Stimulated activated naive CD8-positive, alpha-beta T cell treated with anti-CD3 and anti-CD28 coated beads, Interleukin-15, Interleukin-2, amounts not matched to agents 100 ng/mL and 50 ng/mL, for 24 hours (primary cell): ENCODE data around the gene GIMD1.
"Not testable (repeated sequence)": the region's sequence is repeated elsewhere in the genome, so short reads cannot be mapped to it uniquely, and the experiment has no call there.

Source experiments
- H3K27ac Mint-ChIP-seq: one replicate; pipeline ENCODE4 v1.8.0; 2021; ENCODE audit warnings: mild to moderate bottlenecking, mixed read lengths
- H3K27me3 Mint-ChIP-seq: one replicate; pipeline ENCODE4 v1.8.0; 2021; ENCODE audit warnings: mixed read lengths
- H3K36me3 Mint-ChIP-seq: one replicate; pipeline ENCODE4 v1.8.0; 2021; ENCODE audit warnings: low read depth, mixed read lengths
- H3K4me1 Mint-ChIP-seq: one replicate; pipeline ENCODE4 v1.8.0; 2021; ENCODE audit warnings: low read depth, mixed read lengths
- H3K4me3 Mint-ChIP-seq: one replicate; pipeline ENCODE4 v1.8.0; 2021; ENCODE audit warnings: mild to moderate bottlenecking, mixed read lengths
- H3K9me3 Mint-ChIP-seq: one replicate; pipeline ENCODE4 v1.8.0; 2021; ENCODE audit warnings: mixed read lengths

The GIMD1 gene

DNA sequence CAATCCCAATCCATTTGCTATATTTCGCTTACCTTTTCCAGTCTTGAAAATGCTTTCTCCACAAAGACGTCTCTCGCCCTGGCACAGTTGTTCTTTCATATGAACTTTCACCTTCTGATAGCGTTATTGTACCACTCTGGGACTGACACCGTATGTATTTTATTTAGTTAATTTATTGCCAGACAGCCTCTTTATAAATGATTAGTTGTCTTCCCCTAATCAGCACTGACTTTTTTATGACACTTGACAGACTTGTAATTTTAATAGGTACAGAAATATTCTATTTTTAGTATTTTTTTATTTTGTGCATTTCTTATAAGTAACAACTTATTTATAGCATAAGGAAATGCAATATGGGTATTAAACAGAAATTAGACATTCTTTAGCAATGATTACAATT is at the start of gene GIMD1:
Gene GIMD1, minus strand, starts transcription at position 101 of the 400 bp plus-strand sequence. CDS start 1,343 bp downstream, outside the sequence.
- H3K9me3 Mint-ChIP-seq: no peaks in the 10 kb centered on the region
- no peaks in the 10 kb centered on the region for H3K36me3 Mint-ChIP-seq
- H3K27ac Mint-ChIP-seq: no peak within 1 kb of the TSS
- peaks cover 18% of the 10 kb centered on the region for H3K27me3 Mint-ChIP-seq
- H3K4me3 Mint-ChIP-seq: no peak within 1 kb of the TSS
- no peaks in the 10 kb centered on the region for H3K4me1 Mint-ChIP-seq

DNA sequence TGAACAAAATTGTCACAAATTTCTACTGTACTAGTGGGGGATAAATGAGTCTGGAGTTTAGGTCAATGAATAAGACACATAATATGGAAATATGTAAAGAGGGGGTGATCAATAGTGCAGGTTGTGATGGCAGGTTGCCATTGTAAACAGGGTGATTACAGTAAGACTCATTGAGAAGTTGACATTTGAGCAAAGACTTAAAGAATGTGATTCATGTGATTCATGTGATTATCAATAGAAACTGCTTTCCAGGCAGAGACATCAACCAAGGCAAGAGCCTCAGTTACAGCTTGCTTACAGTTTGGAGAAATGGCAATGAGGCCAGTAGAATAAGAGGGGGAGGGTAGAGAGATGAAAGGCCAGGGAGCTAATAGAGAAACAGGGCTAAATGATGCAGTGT is 45.8 kb upstream of the GIMD1 start:
- Mint-ChIP-seq H3K27ac (no peak overlapping the region), H3K9me3 (no peaks in the 10 kb centered on the region), H3K4me1 (no peaks in the 10 kb centered on the region), H3K36me3 (no peaks in the 10 kb centered on the region), H3K4me3 (no peak overlapping the region), H3K27me3 (no peaks in the 10 kb centered on the region)

GRCh38 chr4:106409901-106410889 is 41.6 kb upstream of the GIMD1 start:
- Mint-ChIP-seq H3K4me1 (no peaks in the 10 kb centered on the region), H3K27me3 (no peaks in the 10 kb centered on the region), H3K27ac (no peak overlapping the region), H3K36me3 (no peaks in the 10 kb centered on the region), H3K4me3 (no peak overlapping the region), H3K9me3 (no peaks in the 10 kb centered on the region)

- H3K36me3 Mint-ChIP-seq, H3K4me3 Mint-ChIP-seq, H3K27me3 Mint-ChIP-seq, H3K9me3 Mint-ChIP-seq, H3K27ac Mint-ChIP-seq, H3K4me1 Mint-ChIP-seq: not testable (repeated sequence)
Observed at GRCh38 chr4:106408004-106408403, 39.4 kb upstream of the GIMD1 start.

DNA sequence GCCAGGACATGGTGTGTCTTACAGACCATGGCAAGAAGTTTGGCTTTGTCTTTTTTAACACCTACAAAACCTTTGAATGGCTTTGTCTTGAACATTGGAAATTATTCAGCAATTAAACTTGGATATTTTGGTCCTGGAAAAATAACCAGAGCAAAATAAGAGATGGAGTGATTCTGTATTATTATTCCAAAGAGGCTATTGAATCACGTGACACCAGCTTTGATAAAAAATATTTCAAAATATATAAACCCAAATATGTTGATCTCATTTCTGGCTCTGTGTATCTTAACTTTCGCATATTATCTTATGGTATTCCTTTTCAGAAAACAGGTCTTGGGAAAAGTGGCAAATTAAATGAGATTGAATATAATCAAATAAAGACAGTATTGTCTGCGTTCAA is 32.6 kb upstream of the GIMD1 start:
- peaks cover 24% of the 10 kb centered on the region for H3K9me3 Mint-ChIP-seq
- no peaks in the 10 kb centered on the region for H3K4me1 Mint-ChIP-seq
- no peaks in the 10 kb centered on the region for H3K36me3 Mint-ChIP-seq
- H3K27me3 Mint-ChIP-seq: no peaks in the 10 kb centered on the region
- H3K4me3 Mint-ChIP-seq: no peak overlapping the region
- H3K27ac Mint-ChIP-seq: no peak overlapping the region

DNA sequence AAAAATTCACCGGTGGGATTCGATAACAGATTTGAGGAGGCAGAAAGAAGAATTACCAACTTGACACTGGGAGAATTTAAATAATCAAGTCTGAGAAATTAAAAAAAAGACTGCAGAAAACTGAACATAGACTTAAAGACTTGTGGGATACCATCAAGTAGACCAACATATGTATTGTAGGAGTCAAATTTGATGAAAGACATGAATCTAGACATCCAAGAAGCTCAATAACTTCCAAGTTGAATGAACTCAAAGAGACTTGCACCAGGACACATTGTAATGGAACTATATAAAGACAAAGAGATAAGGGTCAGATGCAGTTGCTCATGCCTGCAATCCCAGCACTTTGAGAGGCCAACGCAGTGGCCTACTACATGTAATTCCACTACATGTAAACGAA is 30.3 kb upstream of the GIMD1 start:
- H3K4me1 Mint-ChIP-seq, H3K4me3 Mint-ChIP-seq, H3K27me3 Mint-ChIP-seq, H3K27ac Mint-ChIP-seq, H3K36me3 Mint-ChIP-seq: not testable (repeated sequence)
- H3K9me3 Mint-ChIP-seq: peaks cover 32% of the 10 kb centered on the region

GRCh38 chr4:106395582-106395981 is 27.0 kb upstream of the GIMD1 start:
- Mint-ChIP-seq H3K4me1 (no peaks in the 10 kb centered on the region), H3K27ac (no peak overlapping the region)

DNA sequence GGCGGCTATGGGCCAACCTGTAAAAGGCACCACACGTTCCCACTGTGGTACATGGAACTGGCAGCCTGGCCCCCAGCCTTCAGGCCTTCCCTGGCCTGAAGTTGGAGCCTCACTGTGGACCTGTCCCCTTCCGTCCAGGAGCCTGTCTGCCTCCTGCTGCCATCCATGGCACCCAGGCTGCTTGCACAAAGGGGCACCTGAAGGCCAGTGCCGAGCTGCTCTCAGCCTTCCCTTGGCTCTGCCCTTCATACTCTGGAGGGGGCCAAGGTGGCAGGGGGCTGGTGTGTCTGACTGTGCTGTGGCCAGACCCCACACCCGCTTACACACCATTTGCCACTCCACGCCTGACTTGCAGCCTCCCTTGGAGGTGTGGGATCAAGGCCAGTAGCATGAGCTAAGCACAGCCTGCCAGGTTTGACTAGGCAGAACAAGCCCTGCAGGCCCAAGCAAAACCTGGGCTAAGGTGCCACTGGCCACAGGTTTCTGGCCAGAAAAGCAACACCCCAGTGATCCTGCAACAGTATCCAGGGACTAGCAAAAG is 17.3 kb upstream of the GIMD1 start:
- Mint-ChIP-seq H3K27ac (no peak overlapping the region), H3K9me3 (no peaks in the 10 kb centered on the region), H3K36me3 (no peaks in the 10 kb centered on the region), H3K27me3 (peaks cover 5% of the 10 kb centered on the region), H3K4me1 (no peaks in the 10 kb centered on the region), H3K4me3 (no peak overlapping the region)

More at GRCh38 chr4:106395582-106395981, 27.0 kb upstream of the GIMD1 start:
- Mint-ChIP-seq H3K4me3 (no peak overlapping the region), H3K27me3 (peaks cover 11% of the 10 kb centered on the region), H3K36me3 (no peaks in the 10 kb centered on the region), H3K9me3 (peaks cover 42% of the 10 kb centered on the region)

DNA sequence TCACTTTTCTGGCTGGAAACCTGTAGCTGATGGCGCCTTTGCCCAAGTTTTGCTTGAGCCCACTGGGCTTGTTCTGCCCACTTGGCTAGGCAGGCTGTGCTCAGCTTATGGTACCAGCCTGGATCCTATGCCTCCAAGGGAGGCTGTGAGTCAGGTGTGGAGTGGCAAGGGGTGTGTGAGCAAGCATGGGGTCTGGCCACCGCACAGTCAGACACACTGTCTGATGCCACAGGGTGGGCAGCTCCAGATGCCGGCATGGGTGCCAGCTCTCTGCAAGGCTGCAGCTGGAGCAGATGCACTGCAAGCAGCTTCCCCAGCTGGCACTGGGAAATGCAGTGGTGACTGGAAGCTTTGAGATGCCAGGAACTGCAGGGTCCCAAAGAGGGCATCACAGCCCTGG is 16.3 kb upstream of the GIMD1 start:
- Mint-ChIP-seq H3K36me3 (no peaks in the 10 kb centered on the region), H3K4me1 (no peaks in the 10 kb centered on the region), H3K4me3 (no peak overlapping the region), H3K27me3 (peaks cover 9% of the 10 kb centered on the region), H3K27ac (no peak overlapping the region), H3K9me3 (no peaks in the 10 kb centered on the region)

DNA sequence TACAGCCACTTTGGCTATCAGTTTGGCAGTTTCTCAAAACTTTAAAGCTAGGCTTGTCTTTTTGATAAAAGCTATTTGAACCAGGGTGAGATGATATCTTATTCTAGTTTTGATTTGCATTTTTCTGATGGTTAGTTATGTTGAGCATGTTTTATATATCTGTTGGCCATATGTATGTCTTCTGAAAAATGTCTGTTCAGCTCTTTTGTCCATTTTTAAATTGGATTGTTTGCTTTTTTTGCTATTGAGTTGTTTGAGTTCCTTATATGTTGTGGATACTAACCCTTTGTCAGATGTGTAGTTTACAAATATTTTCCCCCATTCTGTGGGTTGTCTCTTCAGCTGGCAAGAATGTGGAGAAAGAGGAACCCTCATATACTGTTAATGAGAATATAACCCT is 11.6 kb upstream of the GIMD1 start:
- Mint-ChIP-seq H3K4me1 (no peaks in the 10 kb centered on the region), H3K27ac (no peak overlapping the region), H3K9me3 (no peaks in the 10 kb centered on the region), H3K27me3 (peaks cover 10% of the 10 kb centered on the region), H3K4me3 (no peak overlapping the region), H3K36me3 (no peaks in the 10 kb centered on the region)

- peaks cover 23% of the 10 kb centered on the region for H3K27me3 Mint-ChIP-seq
- H3K36me3 Mint-ChIP-seq: no peaks in the 10 kb centered on the region
- no peaks in the 10 kb centered on the region for H3K9me3 Mint-ChIP-seq
- no peak overlapping the region for H3K4me3 Mint-ChIP-seq
- H3K4me1 Mint-ChIP-seq: no peaks in the 10 kb centered on the region
- H3K27ac Mint-ChIP-seq: no peak overlapping the region
Observed at GRCh38 chr4:106373026-106373425, 4.4 kb upstream of the GIMD1 start.

DNA sequence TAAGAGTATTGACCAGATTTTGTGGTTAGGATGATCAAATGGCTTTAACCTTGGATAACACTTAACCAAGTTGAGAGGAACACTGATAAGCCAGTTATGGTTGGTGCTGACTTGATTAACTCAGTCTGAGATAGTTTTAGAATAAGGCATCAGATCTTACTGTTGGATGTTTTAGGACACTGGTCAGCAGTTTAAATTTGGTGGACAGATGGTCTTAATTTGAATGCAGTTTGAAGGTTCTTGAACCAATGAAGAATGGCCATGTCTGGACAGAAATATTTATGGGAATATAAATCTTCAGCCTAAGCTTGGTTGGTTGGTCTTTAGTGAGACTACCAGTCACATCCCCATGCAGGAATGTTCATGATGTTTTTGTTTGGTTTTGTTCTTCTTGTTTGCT is 2.6 kb upstream of the GIMD1 start:
- no peaks in the 10 kb centered on the region for H3K9me3 Mint-ChIP-seq
- no peak overlapping the region for H3K27ac Mint-ChIP-seq
- H3K36me3 Mint-ChIP-seq: no peaks in the 10 kb centered on the region
- no peak overlapping the region for H3K4me3 Mint-ChIP-seq
- peaks cover 23% of the 10 kb centered on the region for H3K27me3 Mint-ChIP-seq
- no peaks in the 10 kb centered on the region for H3K4me1 Mint-ChIP-seq

- H3K4me1 Mint-ChIP-seq: no peaks in the 10 kb centered on the region
- no peaks in the 10 kb centered on the region for H3K9me3 Mint-ChIP-seq
- peaks cover 23% of the 10 kb centered on the region for H3K27me3 Mint-ChIP-seq
- H3K36me3 Mint-ChIP-seq: no peaks in the 10 kb centered on the region
- no peak overlapping the region for H3K4me3 Mint-ChIP-seq
- no peak overlapping the region for H3K27ac Mint-ChIP-seq
Observed at GRCh38 chr4:106370214-106370613, 1.6 kb upstream of the GIMD1 start.

GRCh38 chr4:106369456-106370060 is 980 bp upstream of the GIMD1 start:
- Mint-ChIP-seq H3K27ac (no peak overlapping the region), H3K4me3 (no peak overlapping the region), H3K27me3 (peaks cover 23% of the 10 kb centered on the region), H3K36me3 (no peaks in the 10 kb centered on the region), H3K9me3 (no peaks in the 10 kb centered on the region), H3K4me1 (no peaks in the 10 kb centered on the region)

DNA sequence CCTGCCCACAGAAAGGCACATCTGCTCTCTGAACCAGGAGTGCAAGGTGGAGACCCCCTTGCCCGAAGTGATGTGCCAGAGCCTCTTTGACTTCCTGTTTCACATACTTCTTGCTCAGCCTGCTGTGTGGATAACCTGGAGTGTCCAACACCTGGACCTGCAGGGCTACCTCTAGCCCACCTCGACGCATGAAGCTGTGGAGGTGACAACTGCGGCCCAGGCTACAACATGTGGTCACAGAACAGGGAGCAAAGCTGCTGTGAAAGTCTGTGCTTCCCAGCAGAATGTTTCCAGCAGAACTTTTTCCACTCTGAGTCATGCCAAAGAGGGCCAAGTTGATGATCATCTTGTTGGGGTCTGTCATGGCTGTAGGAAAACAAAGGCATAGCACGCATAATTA is 1.5 kb downstream of the GIMD1 start:
- Mint-ChIP-seq H3K36me3 (no peaks in the 10 kb centered on the region), H3K27ac (no peak overlapping the region), H3K4me3 (no peak overlapping the region), H3K4me1 (no peaks in the 10 kb centered on the region), H3K9me3 (no peaks in the 10 kb centered on the region), H3K27me3 (peaks cover 22% of the 10 kb centered on the region)
